ENCODE results near the gene TMEM213.
"Not testable (repeated sequence)": the region's sequence is repeated elsewhere in the genome, so short reads cannot be mapped to it uniquely, and the experiment has no call there.

Gene TMEM213, protein sequence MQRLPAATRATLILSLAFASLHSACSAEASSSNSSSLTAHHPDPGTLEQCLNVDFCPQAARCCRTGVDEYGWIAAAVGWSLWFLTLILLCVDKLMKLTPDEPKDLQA

DNA sequence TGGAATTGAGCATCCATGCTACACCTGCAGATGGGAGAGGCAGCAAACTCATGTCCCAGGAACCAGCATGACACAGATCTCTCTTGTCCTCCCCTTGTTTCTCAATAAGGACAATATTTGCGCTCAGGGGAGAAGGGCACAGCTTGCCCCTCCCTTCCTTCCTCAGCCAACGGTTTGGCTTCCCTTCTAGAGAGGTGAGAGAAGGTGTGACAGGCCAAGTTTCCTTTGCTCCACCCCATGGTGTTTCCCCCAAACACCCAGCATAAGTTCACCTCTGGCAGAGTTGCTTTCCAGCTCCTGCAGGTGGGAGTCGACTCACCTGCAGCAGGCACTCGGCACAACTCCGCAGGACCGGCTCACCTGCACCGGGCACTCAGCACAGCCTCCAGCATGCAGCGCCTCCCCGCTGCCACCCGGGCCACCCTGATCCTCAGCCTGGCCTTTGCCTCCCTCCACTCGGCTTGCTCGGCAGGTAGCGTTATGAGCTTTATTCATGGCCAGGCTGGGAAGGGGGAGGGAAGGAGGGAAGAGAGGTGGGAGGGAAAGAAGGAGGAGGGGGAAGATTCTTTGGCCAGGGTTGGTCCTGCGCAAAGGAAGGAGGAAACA is at the start of gene TMEM213, which contains the start of gene ATP6V0A4:
Gene TMEM213, plus strand, starts transcription at position 280 of the 606 bp plus-strand sequence. Its CDS starts 111 bp downstream, at position 391.
Gene ATP6V0A4, minus strand, starts transcription at position 482 of the 606 bp plus-strand sequence. CDS start 26,949 bp downstream, outside the sequence.
- no peak for DNase-seq

DNA sequence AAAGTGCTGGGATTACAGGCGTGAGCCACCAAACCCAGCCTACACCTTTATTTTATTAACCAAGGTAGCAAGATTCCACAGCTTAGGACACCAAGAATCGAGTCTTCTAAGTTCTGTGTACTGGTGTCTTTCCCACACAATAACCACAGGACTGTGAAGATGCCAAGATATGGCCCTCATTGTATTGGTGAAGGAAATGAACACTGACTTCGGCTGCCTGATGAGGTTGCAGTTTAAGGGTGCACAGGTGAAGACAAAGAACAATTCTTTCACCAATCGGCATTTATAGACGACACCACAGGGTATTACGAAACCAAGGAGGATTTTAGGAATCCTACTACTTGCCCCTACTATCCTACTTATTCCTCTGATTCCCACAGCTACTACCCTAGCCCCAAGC is 49.1 kb upstream of the TMEM213 start:
- no peak for DNase-seq

- DNase-seq: no peak
Measured at GRCh38 chr7:138749960-138750359, 47.8 kb upstream of the TMEM213 start.

GRCh38 chr7:138750473-138750872 is 47.3 kb upstream of the TMEM213 start:
- no peak for DNase-seq

DNA sequence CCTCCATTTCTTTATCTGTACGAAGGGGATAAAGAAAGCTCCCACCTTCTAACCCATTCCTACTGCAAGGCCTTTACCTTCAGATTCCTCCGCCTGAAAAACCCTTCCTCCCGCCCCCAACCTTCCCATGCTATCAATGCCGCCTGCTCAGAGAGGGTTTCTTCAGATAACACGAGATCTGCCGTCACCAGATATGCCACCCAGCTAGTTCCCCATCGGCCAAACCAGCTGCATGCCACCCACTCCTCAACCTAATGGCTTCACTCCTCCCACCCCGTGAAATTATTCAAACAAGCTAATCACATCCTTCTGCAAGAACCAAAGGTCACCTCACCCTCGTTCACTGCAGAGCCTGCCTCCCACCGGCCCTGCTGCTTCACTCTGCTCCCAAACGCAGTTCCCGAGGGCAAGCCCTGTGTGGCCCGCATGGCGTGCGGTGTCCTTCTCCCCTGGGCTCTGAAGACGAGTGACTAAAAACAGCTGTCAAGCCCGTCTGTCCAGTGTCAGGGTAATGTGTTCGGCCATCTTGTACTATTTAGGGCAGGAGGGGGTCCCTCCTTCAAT is 46.8 kb upstream of the TMEM213 start:
- DNase-seq: no peak

DNA sequence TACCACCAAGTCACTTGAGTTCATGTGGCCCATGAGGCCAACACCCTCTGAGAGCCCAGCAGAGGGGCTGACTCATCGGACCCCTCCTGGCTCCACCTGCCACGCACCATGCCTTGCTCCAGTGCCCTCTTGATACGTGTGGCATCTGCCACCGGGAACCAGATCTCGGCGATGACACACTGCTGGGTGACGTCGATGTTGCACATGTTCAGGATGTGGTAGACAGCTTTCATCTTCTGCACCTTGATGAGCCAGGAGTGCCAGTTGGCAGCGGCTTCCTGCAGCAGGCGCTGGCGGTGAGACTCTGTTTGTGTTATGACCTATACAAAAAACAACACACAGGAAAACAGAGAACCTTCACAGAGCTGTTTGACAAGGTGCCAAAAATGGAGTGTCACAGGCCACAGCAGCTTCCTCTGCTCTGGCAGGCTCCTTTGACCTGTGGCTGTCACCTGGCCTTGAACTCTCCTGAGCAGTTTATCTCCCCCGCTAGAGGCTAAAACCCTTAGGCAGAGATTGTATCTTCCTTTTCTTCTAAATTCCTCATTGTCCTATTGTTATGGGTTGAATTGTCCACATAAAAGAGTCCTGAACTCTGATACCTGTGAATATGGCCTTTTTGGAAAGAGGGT is 45.2 kb upstream of the TMEM213 start:
- peak; percentile 39 for DNase-seq

GRCh38 chr7:138753150-138753518 is 44.7 kb upstream of the TMEM213 start:
- DNase-seq: no peak

DNA sequence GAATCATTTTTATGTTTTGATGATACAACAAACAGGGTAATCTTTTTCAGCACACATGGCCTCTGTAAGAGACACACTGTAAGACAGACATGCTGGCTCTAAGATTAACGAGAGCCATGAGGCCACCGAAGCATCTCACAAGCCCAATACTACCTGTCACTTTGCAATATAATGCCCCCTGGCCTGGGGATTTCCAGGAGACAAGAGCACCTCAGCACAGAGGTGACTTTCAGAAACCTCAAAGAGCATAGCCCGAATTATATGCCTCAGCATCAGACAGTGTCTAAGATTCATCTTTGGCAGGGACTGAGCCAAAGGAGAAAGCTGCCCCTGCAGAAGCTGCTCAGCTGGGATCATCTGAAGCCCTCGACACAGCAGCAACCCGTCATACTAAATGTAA is 44.2 kb upstream of the TMEM213 start:
- no peak for DNase-seq

- DNase-seq: no peak
Measured at GRCh38 chr7:138755331-138755747, 42.5 kb upstream of the TMEM213 start.

- no peak for DNase-seq
Measured at GRCh38 chr7:138755842-138756590, 41.8 kb upstream of the TMEM213 start.

- DNase-seq: no peak
Measured at GRCh38 chr7:138756591-138757242, 41.1 kb upstream of the TMEM213 start.

- no peak for DNase-seq
Measured at GRCh38 chr7:138768241-138768640, 29.6 kb upstream of the TMEM213 start.

GRCh38 chr7:138770904-138771303 is 26.9 kb upstream of the TMEM213 start:
- no peak for DNase-seq

DNA sequence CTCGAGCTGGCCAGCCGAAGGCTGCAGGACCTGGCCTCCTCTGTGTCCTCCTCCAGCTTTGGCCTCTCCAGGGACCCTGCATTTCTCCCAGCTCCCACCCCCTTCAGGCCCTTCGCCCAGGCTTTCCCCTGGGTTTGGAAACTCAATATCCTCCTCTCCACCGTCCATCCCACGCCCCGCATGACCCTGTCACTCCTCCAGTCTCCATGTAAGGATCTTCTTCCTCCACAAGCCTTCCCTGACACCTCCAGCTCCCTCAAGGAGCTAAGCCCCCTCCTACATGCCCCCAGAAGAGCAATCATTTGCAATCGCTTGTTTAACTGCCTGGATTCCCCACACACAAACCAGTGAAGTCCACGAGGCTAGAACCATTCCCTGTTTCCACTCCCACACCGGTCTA is 24.6 kb upstream of the TMEM213 start:
- DNase-seq: no peak

- no peak for DNase-seq
Measured at GRCh38 chr7:138773817-138774216, 24.0 kb upstream of the TMEM213 start.

GRCh38 chr7:138776166-138776833 is 21.5 kb upstream of the TMEM213 start:
- no peak for DNase-seq

DNA sequence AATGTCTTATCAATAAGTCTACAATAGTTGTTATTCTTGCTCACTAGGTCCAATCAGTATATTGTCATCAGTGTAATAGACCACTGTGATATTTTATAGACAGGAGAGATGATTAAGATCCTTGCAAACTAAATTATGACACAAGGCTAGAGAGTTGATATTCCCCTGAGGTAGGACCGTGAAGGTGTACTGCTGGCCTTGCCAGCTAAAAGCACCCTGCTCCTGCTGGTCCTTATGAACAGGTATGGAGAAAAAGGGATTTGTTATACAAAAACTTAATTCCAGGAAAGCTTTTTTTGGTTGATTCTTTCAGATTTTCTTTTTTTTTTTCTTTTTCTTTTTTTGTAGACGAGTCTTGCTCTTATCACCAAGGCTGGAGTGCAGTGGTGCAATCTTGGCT is 16.8 kb upstream of the TMEM213 start:
- DNase-seq: no peak

DNA sequence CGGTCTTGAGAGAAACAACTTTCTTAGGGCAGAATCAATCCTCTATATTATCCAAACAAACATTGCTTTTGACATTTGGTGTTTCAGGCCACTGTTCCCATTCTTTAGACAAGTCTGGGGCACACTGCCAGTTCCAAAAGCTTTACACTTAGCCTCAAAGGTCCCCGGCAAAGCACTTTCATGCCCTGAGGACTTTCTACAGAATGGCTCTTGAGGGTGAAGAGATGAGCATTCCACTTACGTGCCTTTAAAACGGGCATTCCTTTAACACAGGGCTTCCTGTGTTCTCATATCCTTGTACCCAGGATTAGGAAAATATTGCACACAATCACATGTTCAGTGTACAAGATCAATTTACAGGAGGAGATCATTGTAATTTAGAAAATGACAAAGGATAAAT is 13.1 kb upstream of the TMEM213 start:
- DNase-seq: no peak

GRCh38 chr7:138785587-138786437 is 12.0 kb upstream of the TMEM213 start:
- no peak for DNase-seq

GRCh38 chr7:138796038-138796615 is 1.7 kb upstream of the TMEM213 start:
- no peak for DNase-seq

GRCh38 chr7:138797046-138797445 is 748 bp upstream of the TMEM213 start:
- not testable (repeated sequence) for DNase-seq

Data from femur (tissue), 1 donor.